GM20000 (cell line): Measurements from ENCODE around the gene SPTBN4.
"Not testable (repeated sequence)": the region's sequence is repeated elsewhere in the genome, so short reads cannot be mapped to it uniquely, and the experiment has no call there.

Experiments
- DNase-seq: peaks from one replicate; pipeline ENCODE4 v3.0.0; 2012; ENCODE audit warnings: low spot score
- CTCF ChIP-seq: IDR thresholded peaks from 2 replicates; pipeline ENCODE4 v1.5.1; 2012; ENCODE audit warnings: mild to moderate bottlenecking, control low read depth; ENCODE audit errors: extremely low read depth, missing control alignments

Gene SPTBN4

GRCh38 chr19:40431698-40432097 lies 35.1 kb upstream of the SPTBN4 start:
- DNase-seq: no peak
- TF ChIP-seq CTCF: no peak

GRCh38 chr19:40432760-40433159 lies 34.0 kb upstream of the SPTBN4 start:
- not testable (repeated sequence) for DNase-seq

GRCh38 chr19:40433391-40434216 lies 33.2 kb upstream of the SPTBN4 start:
- DNase-seq: peak; percentile 85
- no peak for TF ChIP-seq CTCF

GRCh38 chr19:40438284-40438683 lies 28.5 kb upstream of the SPTBN4 start:
- TF ChIP-seq CTCF: no peak
- DNase-seq: no peak

GRCh38 chr19:40441719-40442253 lies 25.0 kb upstream of the SPTBN4 start:
- no peak for DNase-seq
- no peak for TF ChIP-seq CTCF

- no peak for DNase-seq
- TF ChIP-seq CTCF: no peak
These were observed 24.3 kb upstream of the SPTBN4 start for GRCh38 chr19:40442328-40443130.

- DNase-seq: peak; percentile 98
- no peak for TF ChIP-seq CTCF
These were observed 23.4 kb upstream of the SPTBN4 start for GRCh38 chr19:40443131-40443999.
